ENCODE data around the gene TACC2. TPM values are rescaled to one million over a fixed set of nuclear protein-coding genes. Genes with fewer than 3 reads are reported as not detected.

The TACC2 gene
- total RNA-seq, 1 donor from 2014 or later, result 10.7 TPM

DNA sequence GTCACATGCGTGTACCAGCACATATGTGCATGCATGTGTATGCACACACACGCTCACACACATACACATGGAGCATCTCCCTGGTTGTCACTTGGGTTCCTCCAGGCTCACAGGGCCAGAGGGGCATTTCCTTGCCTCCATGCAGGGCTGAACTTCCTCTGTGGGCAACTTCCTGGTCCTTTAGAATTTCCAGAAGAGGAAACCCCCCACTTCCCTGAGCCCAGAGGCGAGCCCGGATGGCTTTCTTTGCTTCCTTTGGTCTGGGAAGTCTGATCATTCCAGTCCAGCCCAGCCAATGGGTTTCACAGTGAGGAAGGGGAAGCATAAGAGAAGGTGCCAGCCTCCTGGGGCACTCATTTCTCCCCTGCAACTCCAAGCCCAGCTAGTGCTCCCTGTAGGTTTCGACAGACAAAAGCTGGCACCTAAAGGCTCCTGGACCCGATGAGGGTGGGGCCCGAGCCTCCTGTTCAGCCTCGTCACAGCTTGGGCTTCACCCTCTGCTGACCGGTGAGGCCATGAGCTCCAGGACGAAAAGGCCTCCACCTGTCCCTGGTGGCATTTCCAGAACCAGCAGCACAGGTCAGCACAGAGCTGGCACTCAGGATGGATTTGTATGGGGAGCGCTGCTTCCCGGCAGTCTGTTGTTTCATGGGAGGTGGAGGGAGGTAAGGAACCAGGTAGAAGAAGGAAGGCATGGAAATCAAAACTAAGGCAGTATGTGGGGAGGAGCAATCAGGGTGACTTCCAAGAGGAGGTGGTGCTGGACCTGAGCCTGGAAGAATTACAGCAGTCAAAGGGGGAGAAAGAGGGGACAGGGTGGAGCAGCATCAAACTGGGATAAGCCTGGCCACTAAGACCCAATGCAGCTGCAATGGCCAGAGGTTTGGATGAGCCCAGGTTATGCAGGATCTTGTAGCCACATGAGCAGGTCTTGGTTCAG lies 305.8 kb downstream of the TACC2 start:
- no peaks in the 10 kb centered on the region for H3K9me3 ChIP-seq (ENCODE audit: low read depth)
- no peak overlapping the region for H3K4me3 ChIP-seq
- Mint-ChIP-seq H3K36me3 (no peaks in the 10 kb centered on the region), H3K4me1 (peaks cover 3% of the 10 kb centered on the region), H3K27me3 (ENCODE audit: insufficient read depth, low read depth) (peaks cover 4% of the 10 kb centered on the region), H3K27ac (no peak overlapping the region), H3K4me3 (no peak overlapping the region), H3K9me3 (no peaks in the 10 kb centered on the region)
- TF ChIP-seq EZH2phosphoT487 (IDR thresholded peaks at IDR 0.05) (no peak), EZH2 (IDR thresholded peaks at IDR 0.05) (no peak)
- TF ChIP-seq, protein P1, sequence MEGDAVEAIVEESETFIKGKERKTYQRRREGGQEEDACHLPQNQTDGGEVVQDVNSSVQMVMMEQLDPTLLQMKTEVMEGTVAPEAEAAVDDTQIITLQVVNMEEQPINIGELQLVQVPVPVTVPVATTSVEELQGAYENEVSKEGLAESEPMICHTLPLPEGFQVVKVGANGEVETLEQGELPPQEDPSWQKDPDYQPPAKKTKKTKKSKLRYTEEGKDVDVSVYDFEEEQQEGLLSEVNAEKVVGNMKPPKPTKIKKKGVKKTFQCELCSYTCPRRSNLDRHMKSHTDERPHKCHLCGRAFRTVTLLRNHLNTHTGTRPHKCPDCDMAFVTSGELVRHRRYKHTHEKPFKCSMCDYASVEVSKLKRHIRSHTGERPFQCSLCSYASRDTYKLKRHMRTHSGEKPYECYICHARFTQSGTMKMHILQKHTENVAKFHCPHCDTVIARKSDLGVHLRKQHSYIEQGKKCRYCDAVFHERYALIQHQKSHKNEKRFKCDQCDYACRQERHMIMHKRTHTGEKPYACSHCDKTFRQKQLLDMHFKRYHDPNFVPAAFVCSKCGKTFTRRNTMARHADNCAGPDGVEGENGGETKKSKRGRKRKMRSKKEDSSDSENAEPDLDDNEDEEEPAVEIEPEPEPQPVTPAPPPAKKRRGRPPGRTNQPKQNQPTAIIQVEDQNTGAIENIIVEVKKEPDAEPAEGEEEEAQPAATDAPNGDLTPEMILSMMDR (IDR thresholded peaks at IDR 0.05), result no peak
- H4K20me1 ChIP-seq (ENCODE audit: low read depth), result no peaks in the 10 kb centered on the region
- H3K27ac ChIP-seq, result no peak overlapping the region
- H3K27me3 ChIP-seq, result no peaks in the 10 kb centered on the region
- H3K79me2 ChIP-seq (ENCODE audit: low read depth), result no peaks in the 10 kb centered on the region
- no peak for DNase-seq (ENCODE audit: low spot score)
- peaks cover 3% of the 10 kb centered on the region for H3K4me1 ChIP-seq
- H3K9ac ChIP-seq, result no peak overlapping the region
- H3K4me2 ChIP-seq, result no peak overlapping the region
- no peak overlapping the region for H2AFZ ChIP-seq (replicated peaks)
- H3F3A ChIP-seq (ENCODE audit: low read depth), result no peaks in the 10 kb centered on the region
- H3K36me3 ChIP-seq, result no peaks in the 10 kb centered on the region

DNA sequence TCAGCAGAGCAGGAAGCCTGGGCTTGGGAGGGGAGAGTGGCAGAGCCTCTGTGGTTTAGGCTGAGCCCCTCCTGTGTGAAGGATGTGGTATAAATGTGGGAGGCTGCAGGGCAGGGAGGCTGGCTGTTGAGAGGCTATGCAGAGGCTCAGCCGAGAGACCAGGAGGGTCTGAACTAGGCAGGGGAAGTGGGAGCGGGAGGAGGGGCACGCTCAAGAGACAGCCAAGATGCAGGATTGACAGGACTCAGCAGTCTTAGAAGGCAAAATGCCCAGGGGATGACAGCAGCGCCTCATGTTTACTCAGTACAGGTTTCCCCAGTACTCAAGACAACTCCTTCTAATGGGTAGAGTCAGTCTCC lies 306.5 kb downstream of the TACC2 start:
- H3K27me3 ChIP-seq, result no peaks in the 10 kb centered on the region
- no peaks in the 10 kb centered on the region for H3K9me3 ChIP-seq (ENCODE audit: low read depth)
- no peak overlapping the region for H3K4me3 ChIP-seq
- Mint-ChIP-seq H3K27ac (no peak overlapping the region), H3K27me3 (ENCODE audit: insufficient read depth, low read depth) (peaks cover 4% of the 10 kb centered on the region), H3K4me1 (peaks cover 3% of the 10 kb centered on the region), H3K36me3 (no peaks in the 10 kb centered on the region), H3K9me3 (no peaks in the 10 kb centered on the region), H3K4me3 (no peak overlapping the region)
- H3K79me2 ChIP-seq (ENCODE audit: low read depth), result no peaks in the 10 kb centered on the region
- peaks cover 3% of the 10 kb centered on the region for H3K4me1 ChIP-seq
- H3K9ac ChIP-seq, result no peak overlapping the region
- H2AFZ ChIP-seq (replicated peaks), result no peak overlapping the region
- DNase-seq (ENCODE audit: low spot score), result no peak
- no peaks in the 10 kb centered on the region for H3F3A ChIP-seq (ENCODE audit: low read depth)
- no peak overlapping the region for H3K4me2 ChIP-seq
- H4K20me1 ChIP-seq (ENCODE audit: low read depth), result no peaks in the 10 kb centered on the region
- no peak overlapping the region for H3K27ac ChIP-seq
- TF ChIP-seq EZH2 (IDR thresholded peaks at IDR 0.05) (no peak), EZH2phosphoT487 (IDR thresholded peaks at IDR 0.05) (no peak)
- TF ChIP-seq, protein P1 (IDR thresholded peaks at IDR 0.05), result no peak
- no peaks in the 10 kb centered on the region for H3K36me3 ChIP-seq

DNA sequence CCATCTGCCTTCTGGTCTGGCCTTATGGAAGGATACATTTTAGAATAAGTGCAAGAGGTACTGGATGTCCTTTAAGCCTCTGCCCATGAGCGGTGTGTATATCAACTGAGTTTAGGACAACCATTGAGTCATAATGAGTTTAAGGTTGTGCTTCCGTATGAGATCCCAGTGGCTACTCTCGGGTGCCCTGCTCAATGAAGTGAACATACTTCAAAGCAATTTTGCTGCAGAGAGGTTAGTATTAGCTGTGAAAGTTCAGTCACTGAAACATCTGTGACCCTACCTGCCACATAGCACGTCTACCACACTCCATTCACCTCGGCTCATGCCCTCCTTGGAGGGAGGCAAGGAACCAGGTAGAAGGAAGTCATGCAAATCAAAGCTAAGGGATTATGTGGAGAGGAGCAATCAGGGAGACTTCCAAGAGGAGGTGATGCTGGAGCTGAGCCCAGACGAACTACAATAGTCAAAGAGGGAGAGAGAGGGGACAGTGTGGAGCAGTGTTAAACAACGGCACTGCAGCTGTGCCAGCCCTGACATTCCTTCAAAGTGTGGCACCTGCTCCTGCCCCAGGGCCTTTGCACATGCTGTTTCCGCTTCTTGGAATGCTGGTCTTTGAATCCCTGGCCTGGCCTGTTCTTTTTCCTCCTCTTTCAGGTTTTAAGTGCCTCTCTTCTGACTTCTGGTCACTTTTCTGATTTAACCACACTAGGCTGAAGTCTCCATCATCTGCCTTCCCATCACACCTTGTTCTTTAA lies 307.6 kb downstream of the TACC2 start:
- Histone ChIP-seq H3K36me3 (no peaks in the 10 kb centered on the region), H3K79me2 (ENCODE audit: low read depth) (no peaks in the 10 kb centered on the region), H3K4me3 (no peak overlapping the region), H2AFZ (replicated peaks) (no peak overlapping the region), H3K9me3 (ENCODE audit: low read depth) (no peaks in the 10 kb centered on the region), H3K4me1 (peaks cover 3% of the 10 kb centered on the region), H3K4me2 (no peak overlapping the region), H3K9ac (no peak overlapping the region), H3F3A (ENCODE audit: low read depth) (no peaks in the 10 kb centered on the region), H4K20me1 (ENCODE audit: low read depth) (no peaks in the 10 kb centered on the region), H3K27me3 (no peaks in the 10 kb centered on the region), H3K27ac (no peak overlapping the region)
- no peak for DNase-seq (ENCODE audit: low spot score)
- H3K27ac Mint-ChIP-seq, result no peak overlapping the region
- H3K9me3 Mint-ChIP-seq, result no peaks in the 10 kb centered on the region
- H3K4me3 Mint-ChIP-seq, result no peak overlapping the region
- peaks cover 4% of the 10 kb centered on the region for H3K27me3 Mint-ChIP-seq (ENCODE audit: insufficient read depth, low read depth)
- TF ChIP-seq EZH2phosphoT487 (IDR thresholded peaks at IDR 0.05) (no peak), EZH2 (IDR thresholded peaks at IDR 0.05) (no peak)
- TF ChIP-seq, protein P1 (IDR thresholded peaks at IDR 0.05), result no peak
- H3K4me1 Mint-ChIP-seq, result peaks cover 3% of the 10 kb centered on the region
- H3K36me3 Mint-ChIP-seq, result no peaks in the 10 kb centered on the region
